GM19099 (cell line): Measurements from ENCODE around the gene LMX1B.

Experiments used
- POLR2A ChIP-seq: IDR thresholded peaks from 3 replicates; pipeline ENCODE4 v1.6.1; 2011; ENCODE audit warnings: low read depth; ENCODE audit not compliant: insufficient read length; ENCODE audit errors: extremely low read depth

The LMX1B gene

GRCh38 chr9:126735482-126735881 is 121.8 kb downstream of the LMX1B start:
- TF ChIP-seq POLR2A: no peak

- TF ChIP-seq POLR2A: no peak
Observed at GRCh38 chr9:126738553-126738952, 124.8 kb downstream of the LMX1B start.

DNA sequence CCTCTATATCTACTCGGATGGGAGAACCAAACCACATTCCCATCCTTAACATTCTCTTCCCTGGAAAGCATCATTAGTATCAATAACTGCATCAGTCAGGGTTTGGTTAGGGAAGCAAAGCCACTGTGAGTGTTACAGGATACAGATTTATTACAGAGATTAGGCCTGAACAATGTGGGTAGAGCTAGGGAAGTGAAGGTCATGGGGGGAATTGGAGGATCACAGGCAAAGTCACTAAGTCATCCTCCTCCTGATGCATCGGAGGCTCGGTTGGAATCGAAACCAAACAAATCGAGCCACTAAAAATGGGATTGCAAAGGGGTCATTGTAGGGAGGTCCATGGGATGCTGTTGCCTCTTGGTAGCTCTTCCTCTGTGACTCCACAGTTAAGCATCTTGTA is 129.3 kb downstream of the LMX1B start:
- no peak for TF ChIP-seq POLR2A

- TF ChIP-seq POLR2A: no peak
Observed at GRCh38 chr9:126745574-126746411, 132.1 kb downstream of the LMX1B start.
